Uterus (tissue), 2 donors: Measurements from ENCODE around the gene ZNF100.
"Not testable (repeated sequence)": the region's sequence is repeated elsewhere in the genome, so short reads cannot be mapped to it uniquely, and the experiment has no call there.

Source experiments
- POLR2A ChIP-seq, 2 donors: fragments of 450-650 bp; IDR thresholded peaks; one replicate each; pipeline ENCODE4 v1.6.1; 2016; ENCODE audit warnings: antibody characterized with exemption in 2 of 2, mild to moderate bottlenecking in 1 of 2, moderate library complexity in 1 of 2
- TF ChIP-seq, protein P1 (sequence below), 4 experiments: fragments of 200-600 bp in 2 of 4; fragments of 450-650 bp in 2 of 4; sonication (generic) in 2 of 4; IDR thresholded peaks; one replicate each; pipeline ENCODE4 v1.5.1; 2016 to 2019; ENCODE audit warnings: antibody characterized with exemption in 4 of 4, mild to moderate bottlenecking in 2 of 4, moderate library complexity in 1 of 4

DNA sequence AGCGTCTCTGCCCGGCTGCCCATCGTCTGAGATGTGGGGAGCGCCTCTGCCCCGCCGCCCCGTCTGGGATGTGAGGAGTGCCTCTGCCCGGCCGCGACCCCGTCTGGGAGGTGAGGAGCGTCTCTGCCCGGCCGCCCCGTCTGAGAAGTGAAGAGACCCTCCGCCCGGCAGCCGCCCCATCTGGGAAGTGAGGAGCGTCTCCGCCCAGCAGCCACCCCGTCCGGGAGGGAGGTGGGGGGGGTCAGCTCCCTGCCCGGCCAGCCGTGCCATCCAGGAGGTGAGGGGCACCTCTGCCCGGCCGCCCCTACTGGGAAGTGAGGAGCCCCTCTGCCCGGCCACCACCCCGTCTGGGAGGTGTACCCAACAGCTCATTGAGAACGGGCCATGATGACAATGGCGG, 8.4 kb upstream of the ZNF100 start:
- TF ChIP-seq, protein P1, sequence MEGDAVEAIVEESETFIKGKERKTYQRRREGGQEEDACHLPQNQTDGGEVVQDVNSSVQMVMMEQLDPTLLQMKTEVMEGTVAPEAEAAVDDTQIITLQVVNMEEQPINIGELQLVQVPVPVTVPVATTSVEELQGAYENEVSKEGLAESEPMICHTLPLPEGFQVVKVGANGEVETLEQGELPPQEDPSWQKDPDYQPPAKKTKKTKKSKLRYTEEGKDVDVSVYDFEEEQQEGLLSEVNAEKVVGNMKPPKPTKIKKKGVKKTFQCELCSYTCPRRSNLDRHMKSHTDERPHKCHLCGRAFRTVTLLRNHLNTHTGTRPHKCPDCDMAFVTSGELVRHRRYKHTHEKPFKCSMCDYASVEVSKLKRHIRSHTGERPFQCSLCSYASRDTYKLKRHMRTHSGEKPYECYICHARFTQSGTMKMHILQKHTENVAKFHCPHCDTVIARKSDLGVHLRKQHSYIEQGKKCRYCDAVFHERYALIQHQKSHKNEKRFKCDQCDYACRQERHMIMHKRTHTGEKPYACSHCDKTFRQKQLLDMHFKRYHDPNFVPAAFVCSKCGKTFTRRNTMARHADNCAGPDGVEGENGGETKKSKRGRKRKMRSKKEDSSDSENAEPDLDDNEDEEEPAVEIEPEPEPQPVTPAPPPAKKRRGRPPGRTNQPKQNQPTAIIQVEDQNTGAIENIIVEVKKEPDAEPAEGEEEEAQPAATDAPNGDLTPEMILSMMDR (IDR thresholded peaks at IDR 0.05), result not testable (repeated sequence)
- TF ChIP-seq POLR2A (IDR thresholded peaks at IDR 0.05), result not testable (repeated sequence)
